Amygdala (tissue), 56 donors: ENCODE measurements around the gene NMUR1.

Experiments used
- DNase-seq, 56 donors: peaks; one replicate each; lab custom pipeline; 2025; lab: John Stamatoyannopoulos, UW

The NMUR1 gene

GRCh38 chr2:231554748-231555545, 24.7 kb upstream of the NMUR1 start:
- no peak for DNase-seq

GRCh38 chr2:231554327-231554726, 24.1 kb upstream of the NMUR1 start:
- no peak for DNase-seq

GRCh38 chr2:231552752-231553151, 22.5 kb upstream of the NMUR1 start:
- no peak for DNase-seq

GRCh38 chr2:231549446-231550239, 19.4 kb upstream of the NMUR1 start:
- no peak for DNase-seq

- DNase-seq = no peak
Observed at GRCh38 chr2:231548752-231549151, 18.5 kb upstream of the NMUR1 start.

- DNase-seq = no peak
Observed at GRCh38 chr2:231547315-231548110, 17.3 kb upstream of the NMUR1 start.

- DNase-seq = no peak
Observed at GRCh38 chr2:231546014-231546715, 15.9 kb upstream of the NMUR1 start.

GRCh38 chr2:231545105-231545902, 15.1 kb upstream of the NMUR1 start:
- peak in 17 of 56 donors; percentile 3 to 61 (median 23) for DNase-seq

- DNase-seq = no peak
Observed at GRCh38 chr2:231542136-231542535, 11.9 kb upstream of the NMUR1 start.

- DNase-seq = no peak
Observed at GRCh38 chr2:231541645-231542044, 11.4 kb upstream of the NMUR1 start.

GRCh38 chr2:231539991-231540390, 9.7 kb upstream of the NMUR1 start:
- no peak for DNase-seq

- DNase-seq = no peak
Observed at GRCh38 chr2:231535961-231536360, 5.7 kb upstream of the NMUR1 start.

GRCh38 chr2:231533777-231534125, 3.5 kb upstream of the NMUR1 start:
- DNase-seq = no peak

GRCh38 chr2:231533086-231533776, 3.0 kb upstream of the NMUR1 start:
- DNase-seq = no peak

- DNase-seq = no peak
Observed at GRCh38 chr2:231532756-231533035, 2.5 kb upstream of the NMUR1 start.

- no peak for DNase-seq
Observed at GRCh38 chr2:231531883-231532755, 1.9 kb upstream of the NMUR1 start.

GRCh38 chr2:231531466-231531865, 1.2 kb upstream of the NMUR1 start:
- no peak for DNase-seq

GRCh38 chr2:231528636-231529030, 1.6 kb downstream of the NMUR1 start:
- DNase-seq = no peak
